ENCODE measurements around the gene MED25.

- TF ChIP-seq E2F6 (IDR thresholded peaks at IDR 0.05; ENCODE audit: borderline replicate concordance, low read depth) = no peak
- no peak for TF ChIP-seq JUN (IDR thresholded peaks at IDR 0.05)
- no peak for TF ChIP-seq CTCF (IDR thresholded peaks at IDR 0.05)
Observed at GRCh38 chr19:49875857-49876421, 57.9 kb downstream of the MED25 start.

Data from A549 (cell line).